GM18505 (cell line): Measurements from ENCODE around the gene SGPP2.
"Not testable (repeated sequence)": the region's sequence is repeated elsewhere in the genome, so short reads cannot be mapped to it uniquely, and the experiment has no call there.

ENCODE experiments used
- ATAC-seq: cut with Tn5 transposase; IDR thresholded peaks from one replicate; pipeline ENCODE4 v1.9.1; 2021; ENCODE audit not compliant: unreplicated experiment
- POLR2A ChIP-seq: IDR thresholded peaks from 4 replicates; pipeline ENCODE4 v1.6.1; 2011; ENCODE audit warnings: borderline replicate concordance; ENCODE audit not compliant: insufficient read depth, insufficient read length; ENCODE audit errors: extremely low read depth

Gene SGPP2

GRCh38 chr2:222575618-222576017 is 151.3 kb downstream of the SGPP2 start:
- no peak for ATAC-seq
- no peak for TF ChIP-seq POLR2A

GRCh38 chr2:222576171-222577081 is 152.1 kb downstream of the SGPP2 start:
- TF ChIP-seq POLR2A: no peak
- ATAC-seq: no peak

- no peak for TF ChIP-seq POLR2A
- ATAC-seq: no peak
These were observed 153.0 kb downstream of the SGPP2 start for GRCh38 chr2:222577341-222577740.

GRCh38 chr2:222582928-222583327 is 158.6 kb downstream of the SGPP2 start:
- TF ChIP-seq POLR2A: no peak
- no peak for ATAC-seq

GRCh38 chr2:222584589-222584988 is 160.2 kb downstream of the SGPP2 start:
- ATAC-seq: not testable (repeated sequence)

- ATAC-seq: no peak
- no peak for TF ChIP-seq POLR2A
These were observed 167.3 kb downstream of the SGPP2 start for GRCh38 chr2:222591661-222592060.

- TF ChIP-seq POLR2A: no peak
These were observed 167.8 kb downstream of the SGPP2 start for GRCh38 chr2:222592176-222592575.

GRCh38 chr2:222594679-222595078 is 170.3 kb downstream of the SGPP2 start:
- no peak for ATAC-seq

More at GRCh38 chr2:222592176-222592575, 167.8 kb downstream of the SGPP2 start:
- ATAC-seq: no peak

GRCh38 chr2:222595581-222595980 is 171.2 kb downstream of the SGPP2 start:
- no peak for ATAC-seq
- no peak for TF ChIP-seq POLR2A

More at GRCh38 chr2:222594679-222595078, 170.3 kb downstream of the SGPP2 start:
- TF ChIP-seq POLR2A: no peak

- ATAC-seq: no peak
- no peak for TF ChIP-seq POLR2A
These were observed 174.3 kb downstream of the SGPP2 start for GRCh38 chr2:222598611-222599010.

GRCh38 chr2:222603501-222603900 is 179.2 kb downstream of the SGPP2 start:
- no peak for TF ChIP-seq POLR2A
- no peak for ATAC-seq

GRCh38 chr2:222604749-222605515 is 180.6 kb downstream of the SGPP2 start:
- TF ChIP-seq POLR2A: no peak
- ATAC-seq: no peak

GRCh38 chr2:222606306-222606705 is 182.0 kb downstream of the SGPP2 start:
- no peak for ATAC-seq
- TF ChIP-seq POLR2A: no peak

GRCh38 chr2:222608081-222608480 is 183.7 kb downstream of the SGPP2 start:
- no peak for ATAC-seq
- no peak for TF ChIP-seq POLR2A

- no peak for ATAC-seq
- TF ChIP-seq POLR2A: no peak
These were observed 185.0 kb downstream of the SGPP2 start for GRCh38 chr2:222609381-222609780.
